Fibroblast of skin of right biceps (primary cell): Measurements from ENCODE around the gene KCTD16.

Experiments used
- DNase-seq: peaks from one replicate; pipeline ENCODE4 v3.0.0-alpha.2; 2013

The KCTD16 gene

DNA sequence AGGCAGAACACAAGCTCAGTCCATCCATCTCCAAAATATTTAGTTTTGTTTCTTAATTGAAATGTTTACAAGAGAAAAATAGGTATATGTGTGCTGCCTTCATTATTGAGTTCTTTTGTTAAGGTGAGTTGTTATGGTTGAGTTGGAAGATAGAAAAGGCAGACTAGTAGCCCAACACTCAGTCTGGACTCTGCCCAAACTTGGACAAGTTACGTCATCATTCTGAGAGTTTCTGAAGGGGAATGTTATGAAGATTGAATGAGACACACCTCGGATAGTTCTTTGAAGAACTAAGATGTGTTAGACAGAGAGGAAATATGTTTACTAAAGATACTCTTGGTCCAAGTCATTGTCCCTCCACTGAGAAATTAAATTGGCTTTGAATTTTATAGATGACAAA is 245.5 kb downstream of the KCTD16 start:
- no peak for DNase-seq

DNA sequence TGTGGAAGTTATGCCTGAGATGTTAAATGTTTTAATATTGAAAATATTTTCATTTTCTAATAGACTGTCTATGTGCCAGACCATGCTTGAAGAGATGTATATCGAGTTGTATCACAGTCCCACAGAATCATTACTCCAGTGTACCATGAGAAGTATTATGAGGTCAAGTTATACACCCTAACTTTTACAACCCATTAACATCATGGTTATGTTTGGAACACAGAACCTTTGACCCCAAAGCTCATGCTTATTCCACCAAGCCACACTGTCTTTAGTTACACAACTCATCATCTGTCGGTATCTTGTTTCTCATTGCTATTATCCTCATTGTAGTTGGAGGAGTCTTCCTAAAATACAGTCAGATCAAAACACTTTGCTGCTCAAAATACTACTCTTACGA is 248.0 kb downstream of the KCTD16 start:
- no peak for DNase-seq

DNA sequence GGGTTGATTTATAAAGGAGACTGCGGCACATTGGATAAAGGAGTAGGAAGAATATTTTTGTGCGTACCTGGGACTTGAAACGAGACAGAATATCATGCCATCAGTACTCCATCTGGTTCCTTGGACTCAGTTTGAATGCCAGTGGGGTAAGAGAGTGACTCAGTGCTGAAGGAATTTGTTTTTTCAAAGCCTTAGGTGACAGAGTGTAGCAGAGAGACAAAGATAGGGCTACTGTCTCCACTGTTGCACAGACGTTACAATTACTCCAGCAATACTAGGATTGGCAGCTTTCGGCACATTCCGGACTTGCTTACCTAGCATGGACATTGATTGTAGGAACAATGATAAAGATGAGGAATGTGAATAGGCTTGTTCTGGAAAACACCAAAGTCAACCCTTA is 250.7 kb downstream of the KCTD16 start:
- no peak for DNase-seq

DNA sequence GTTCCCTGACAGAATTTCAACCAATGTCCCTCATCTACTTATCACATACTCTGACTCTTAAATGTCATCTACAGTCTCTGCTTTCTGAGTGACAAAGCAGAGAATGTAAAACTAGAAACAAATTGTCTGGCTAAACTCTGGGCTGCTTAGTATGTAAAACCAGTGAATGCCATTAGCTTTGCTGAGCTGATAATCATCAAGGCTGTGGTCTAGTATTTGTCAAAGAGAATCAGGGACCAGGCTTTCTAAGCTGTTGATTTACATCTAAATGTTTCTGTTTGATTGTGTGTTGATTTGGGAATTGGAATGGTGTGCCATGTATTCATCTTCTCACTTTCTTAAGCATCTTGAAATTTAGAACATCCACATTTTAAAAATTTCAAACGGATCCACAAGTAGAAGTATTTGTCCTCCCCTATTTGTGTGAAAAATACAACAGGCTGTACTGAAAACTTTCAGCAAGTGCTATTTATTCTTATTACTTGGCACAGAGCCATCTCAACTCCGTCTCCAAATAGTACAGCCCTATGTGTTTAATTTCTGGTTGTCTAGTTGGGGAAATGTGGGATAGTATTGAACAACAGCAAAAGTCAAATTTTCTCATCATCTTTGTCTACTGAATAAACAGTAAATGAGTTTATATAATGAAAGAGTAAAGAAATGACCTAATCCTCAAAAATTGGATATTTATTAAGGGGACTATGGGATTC is 251.5 kb downstream of the KCTD16 start:
- DNase-seq, result no peak

DNA sequence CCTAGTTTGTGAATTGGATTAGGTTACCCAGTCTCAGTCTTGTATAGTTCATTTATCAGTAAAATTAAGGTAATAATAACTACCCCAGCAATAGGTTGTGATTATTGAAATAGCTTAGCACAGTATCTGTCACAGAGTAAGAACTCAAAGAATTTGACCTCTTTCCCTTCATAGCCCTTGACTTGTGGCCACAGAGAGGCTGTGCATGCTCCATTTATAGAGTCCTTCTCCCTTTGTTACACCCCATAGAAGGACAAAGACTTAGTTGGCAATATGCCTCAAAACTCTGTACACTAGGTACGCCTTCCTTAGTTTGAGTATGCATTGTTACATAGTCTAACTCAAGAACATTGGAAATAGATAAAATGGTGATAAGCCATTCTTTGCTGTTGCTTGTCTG is 257.2 kb downstream of the KCTD16 start:
- no peak for DNase-seq

DNA sequence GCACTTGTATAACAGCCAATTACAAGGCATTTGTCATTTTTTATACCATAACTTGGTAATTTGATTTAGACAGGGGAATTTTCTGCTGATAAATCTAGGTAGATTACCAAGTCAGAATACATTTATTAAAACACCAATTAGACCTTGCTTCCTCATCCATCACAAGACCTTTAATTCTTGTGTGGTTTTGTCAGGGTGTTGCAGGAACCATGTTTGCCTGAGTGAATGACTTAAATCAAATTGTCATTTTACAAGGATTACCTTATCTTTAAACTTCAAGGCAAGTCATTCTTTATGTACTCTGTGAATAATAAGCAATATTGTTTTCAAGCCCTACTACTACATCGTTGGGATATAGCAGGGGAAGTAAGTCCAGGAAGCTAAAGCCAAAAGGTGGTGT is 257.7 kb downstream of the KCTD16 start:
- no peak for DNase-seq

DNA sequence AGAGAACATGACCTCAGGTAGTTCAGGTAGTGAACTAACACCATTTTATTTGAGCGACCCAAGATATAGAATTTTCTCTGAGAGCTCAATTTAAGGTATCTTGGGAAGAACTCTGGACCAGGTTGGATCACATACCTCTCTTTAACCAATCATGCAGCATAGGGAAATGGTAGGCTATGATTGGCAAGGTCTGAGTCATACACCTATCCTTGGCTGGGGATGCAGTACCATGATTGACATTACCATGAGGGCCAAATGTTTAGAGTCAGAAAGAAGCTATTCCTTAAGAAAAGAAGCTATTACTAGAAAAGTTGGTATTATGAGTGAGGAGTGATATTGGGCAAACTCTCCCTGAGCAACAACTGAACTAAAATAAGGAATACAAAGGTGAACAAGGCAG is 258.7 kb downstream of the KCTD16 start:
- no peak for DNase-seq

DNA sequence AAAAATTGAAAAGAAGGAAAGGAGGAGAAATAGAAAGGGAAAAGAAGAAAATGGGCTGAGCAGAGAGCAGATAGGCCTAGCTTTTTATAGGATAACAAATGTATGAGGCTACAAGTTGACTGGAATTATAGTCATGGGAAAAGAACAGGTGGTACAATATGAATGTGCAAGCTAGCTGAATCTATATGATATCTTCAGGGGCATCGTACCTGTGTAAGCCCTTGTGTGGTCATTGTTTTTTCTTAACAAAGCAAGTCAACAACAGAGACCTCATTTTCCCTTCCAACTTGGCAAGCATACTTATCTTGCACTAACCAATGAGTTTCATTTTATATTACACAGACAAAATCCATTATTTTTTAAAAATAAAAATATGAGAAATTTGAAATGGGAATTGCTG is 259.2 kb downstream of the KCTD16 start:
- DNase-seq, result no peak

DNA sequence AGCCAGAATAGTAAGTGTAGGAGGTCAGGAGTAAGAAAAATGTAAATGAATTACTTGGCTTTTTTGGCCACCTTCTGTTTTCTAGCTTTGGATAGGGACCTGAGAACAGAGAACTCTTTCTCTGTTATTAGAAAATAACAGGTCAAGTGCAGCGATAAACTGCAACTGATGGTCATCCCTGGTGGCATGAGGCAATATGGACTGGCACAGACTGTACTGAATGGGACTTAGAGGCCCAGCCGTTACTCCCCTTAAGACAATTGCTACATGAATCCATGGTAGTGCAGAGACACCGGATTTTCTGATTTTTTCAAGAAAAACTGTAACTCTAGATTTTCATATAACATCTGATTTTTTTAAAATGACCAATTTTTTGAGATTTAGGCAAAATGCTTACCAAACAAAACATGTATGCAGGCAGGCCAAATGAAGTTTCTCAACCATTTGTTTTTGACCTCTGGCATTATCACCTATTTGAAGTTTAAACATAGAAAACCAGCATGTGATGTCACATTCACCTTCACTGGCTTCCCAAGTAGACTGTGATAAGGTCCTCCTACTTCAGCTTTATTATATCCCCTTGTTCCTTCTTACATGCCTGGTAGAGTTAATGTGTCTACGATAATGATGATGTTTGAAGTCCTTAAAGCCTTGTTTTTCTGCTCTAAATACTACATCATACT is 262.6 kb downstream of the KCTD16 start:
- no peak for DNase-seq

DNA sequence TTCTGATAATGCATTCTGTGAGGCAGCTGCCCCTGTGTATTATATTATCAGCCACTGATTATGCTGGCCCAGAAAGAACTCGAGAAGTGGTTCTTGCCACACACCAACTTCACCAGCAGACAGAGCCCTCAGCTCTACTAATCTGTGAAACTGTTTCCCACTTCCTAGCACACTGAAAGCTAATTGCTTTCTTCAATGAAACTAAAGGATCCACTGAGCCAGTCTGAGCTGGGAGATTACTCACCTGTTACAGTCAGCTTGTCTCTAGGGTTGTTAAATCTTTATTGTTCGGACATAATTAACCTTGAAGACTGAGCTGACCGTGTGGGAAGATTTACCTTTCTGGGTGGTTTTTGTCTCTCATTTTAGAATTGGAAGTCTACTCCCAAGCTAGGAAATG is 263.2 kb downstream of the KCTD16 start:
- no peak for DNase-seq

DNA sequence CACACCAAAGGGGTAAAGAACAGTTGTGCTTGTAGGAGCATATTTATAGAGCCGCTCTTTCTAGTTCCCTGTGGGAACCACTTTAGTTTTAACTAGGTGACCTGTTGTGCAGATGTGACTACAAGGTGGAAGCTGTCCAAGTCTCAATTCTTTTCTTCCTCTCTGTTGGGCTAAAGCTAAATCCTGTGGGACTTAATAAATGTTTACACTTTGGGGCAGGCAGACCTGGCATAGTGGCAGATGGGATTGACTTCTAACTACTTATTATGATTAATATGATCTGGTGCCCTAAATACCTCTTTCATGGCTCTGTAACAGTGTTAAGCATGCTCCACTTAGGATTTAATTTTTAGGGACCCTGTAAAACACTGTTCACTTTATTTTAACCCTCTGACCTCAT is 265.3 kb downstream of the KCTD16 start:
- DNase-seq, result no peak

DNA sequence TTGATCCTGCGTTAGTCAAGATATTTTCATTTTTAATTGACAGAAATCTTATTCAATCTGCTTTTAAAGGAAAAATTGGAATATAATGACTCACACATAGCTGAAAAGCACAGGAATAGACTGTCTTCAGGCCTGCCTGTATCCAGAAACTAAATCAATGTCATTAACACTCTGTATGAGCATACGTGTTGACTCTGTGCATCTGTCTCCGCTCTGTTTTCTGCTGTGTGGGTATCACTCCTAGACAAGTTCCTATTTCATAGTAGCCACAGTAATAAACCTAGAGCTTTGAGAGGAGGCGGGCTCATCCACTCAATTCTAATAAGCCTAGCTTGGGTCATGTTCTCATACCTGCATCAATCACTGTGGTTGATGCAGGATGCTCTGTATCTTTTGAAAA is 267.6 kb downstream of the KCTD16 start:
- DNase-seq, result no peak

DNA sequence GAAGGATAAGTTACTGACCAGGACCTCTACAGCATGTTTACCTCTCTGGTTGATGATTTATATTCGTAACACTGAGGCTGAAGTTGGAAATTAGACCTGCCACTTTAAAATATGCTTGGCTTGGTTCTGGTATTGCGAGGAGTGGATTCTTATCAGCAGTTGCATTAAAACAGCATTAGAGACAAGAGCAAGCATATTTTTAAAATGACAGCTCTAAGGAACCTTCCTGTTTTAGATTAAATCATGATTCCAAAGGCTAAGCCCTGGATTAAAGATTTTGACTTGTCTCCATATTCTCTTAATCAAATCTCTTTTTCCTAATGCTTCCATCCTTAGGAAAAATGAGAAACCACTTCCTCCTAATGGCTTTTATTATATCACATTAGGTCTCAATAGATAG is 277.8 kb downstream of the KCTD16 start:
- DNase-seq, result no peak

DNA sequence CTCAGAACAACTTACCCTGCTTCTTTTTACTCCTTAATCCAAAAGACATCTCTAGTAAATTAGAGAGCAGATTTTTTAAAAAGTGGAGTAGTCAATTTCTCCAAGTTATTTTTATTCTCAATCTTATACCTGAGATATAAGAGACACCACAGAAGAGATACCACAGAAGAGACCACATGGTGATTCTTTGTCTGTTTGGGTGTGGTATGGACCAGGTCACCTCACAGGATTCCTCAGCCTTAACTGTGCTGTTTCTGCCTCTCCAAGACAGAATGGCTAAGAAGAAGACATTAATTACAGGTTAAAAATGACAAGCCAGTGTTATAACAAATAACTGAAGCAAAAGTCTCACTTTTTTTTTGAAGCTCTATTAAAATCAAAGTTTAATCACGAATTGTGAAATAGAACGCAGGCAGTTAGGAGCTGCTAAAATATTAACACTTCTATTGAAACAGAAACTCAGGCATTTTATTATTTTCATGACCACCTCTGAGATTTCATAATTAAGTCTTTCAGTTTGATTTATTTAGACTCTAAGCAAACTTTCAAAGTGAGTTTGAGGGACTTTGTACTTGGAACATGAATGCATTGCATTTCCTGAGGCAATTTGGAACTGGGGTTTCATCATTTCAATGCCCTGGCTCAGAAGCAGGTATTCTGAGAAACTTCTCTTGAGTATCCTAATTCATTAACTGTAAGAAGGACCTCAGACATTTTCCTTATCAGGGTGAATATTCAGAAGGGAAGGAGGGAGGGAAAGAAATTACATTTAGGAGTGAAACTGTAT is 280.7 kb downstream of the KCTD16 start:
- peak; percentile 12 for DNase-seq

DNA sequence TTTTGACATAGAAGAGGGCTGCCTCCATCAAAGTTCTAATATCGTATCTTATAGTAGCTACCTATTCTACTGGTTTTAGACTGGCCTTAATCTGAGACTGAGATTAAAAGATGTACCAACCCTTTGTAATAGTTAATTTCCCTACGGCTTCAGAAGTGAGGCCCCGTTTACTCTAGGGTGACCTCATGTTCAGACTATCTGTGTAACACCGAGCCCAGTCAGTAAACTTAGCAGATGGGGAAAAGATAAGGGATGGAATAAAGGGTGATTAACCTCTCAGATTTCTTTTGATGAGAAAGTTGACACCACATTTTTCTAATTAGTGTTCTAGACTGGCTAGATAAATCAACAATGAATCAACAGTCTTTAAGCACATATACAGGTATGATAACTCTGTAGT is 283.1 kb downstream of the KCTD16 start:
- no peak for DNase-seq

DNA sequence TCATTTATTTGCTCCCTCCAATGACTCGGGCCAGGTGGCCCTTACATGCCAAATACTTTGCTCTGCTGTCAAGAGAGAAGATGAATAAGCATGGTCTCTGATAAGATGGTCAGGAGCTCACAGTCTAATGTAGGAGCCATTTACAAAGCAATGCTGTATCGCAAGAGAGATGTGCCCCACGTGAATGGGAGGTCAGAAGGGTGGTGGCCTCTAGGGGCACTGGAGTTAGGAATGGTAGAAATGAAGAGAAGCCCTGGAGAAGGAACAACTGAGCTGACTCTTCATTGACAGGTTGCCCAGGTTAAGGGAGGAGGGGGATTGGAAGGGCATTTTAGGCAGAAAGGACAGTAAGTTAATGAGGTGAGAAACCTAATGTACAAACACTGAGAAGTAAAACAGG is 286.5 kb downstream of the KCTD16 start:
- DNase-seq, result no peak

DNA sequence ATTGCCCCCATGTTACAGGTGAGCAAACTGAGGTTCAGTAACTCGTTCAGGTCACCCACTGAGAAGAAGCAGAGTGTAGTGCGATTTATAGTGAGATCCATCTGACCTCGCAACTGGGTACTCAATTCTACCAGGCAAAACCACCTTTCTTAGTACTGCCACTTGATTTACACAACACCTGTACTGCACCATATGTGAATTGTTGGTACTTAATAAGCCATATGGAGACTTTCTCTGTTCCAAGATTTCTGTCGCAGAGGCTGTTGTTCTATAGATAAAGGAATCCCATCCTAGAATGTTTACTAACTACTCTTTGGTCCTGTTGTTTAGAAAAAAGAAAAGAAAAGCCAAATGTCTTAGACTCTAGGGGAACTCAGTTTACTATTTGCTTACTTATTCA is 287.5 kb downstream of the KCTD16 start:
- DNase-seq, result no peak

DNA sequence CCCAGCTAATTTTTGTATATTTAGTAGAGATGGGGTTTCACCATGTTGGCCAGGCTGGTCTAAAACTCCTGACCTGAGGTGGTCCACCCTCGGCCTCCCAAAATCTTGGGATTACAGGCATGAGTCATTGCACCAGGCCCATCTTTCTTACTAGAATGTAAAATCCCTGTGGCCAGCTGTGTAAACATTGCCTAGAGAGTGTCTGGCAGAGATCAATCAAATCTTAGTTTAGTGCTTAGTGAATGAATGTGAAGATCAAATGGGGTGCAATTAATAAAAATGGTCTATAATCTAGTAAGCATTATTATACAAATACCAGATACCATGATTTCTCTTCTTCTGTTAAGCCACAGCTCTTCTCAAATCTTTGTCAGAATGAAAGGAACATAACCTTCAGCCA is 289.9 kb downstream of the KCTD16 start:
- no peak for DNase-seq

DNA sequence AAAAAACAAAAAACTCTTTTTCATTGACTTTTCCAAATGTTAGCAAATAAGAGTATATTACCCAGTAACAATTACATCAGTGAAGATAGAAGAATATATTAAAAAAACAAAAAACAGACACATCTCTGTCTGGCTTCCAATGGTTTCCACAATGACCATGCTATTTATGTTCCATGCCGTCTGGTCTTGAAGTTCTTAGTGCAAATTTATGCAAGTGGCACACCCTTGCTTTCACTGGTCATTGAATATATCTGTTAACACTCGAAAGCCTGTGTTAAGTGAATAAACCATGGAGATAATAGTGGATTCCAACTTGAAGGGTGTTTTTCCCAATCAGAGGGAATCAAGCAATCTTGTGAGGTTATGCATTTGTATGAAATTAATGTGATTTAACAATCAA is 291.9 kb downstream of the KCTD16 start:
- DNase-seq, result no peak

DNA sequence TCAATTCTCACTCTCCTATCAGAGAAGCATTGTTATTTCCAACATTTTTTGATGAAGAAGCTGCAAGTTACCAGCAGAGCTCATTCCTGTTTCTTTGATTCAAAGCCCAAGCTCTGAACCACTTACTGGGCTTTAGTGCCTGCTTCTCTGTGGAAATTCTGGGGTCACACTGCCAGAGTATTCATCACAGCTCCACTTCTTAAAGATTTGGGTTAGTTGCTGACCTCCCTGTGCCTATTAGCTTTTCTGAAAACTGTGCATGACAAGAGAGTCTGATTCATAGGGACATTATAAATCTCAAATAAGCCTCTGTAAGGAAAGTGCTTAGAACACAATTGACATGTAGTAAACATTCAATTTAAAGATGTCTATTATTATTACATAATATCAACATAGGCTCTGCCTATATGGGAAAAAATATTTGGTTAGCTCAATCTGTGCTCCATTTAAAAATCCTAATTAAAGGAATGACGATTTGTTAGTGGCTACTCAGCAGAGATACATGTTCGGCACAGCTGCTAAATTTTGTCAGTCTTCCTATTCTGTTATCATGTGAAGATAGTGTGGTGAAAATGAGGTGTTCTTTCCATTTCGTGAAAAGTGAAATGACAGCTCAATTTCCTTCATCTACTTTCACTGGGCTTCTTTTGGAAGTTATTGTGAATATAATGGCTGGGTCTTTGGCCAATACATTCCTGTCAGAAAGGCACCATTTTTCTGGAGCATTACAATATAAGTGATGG is 293.0 kb downstream of the KCTD16 start:
- DNase-seq, result no peak

DNA sequence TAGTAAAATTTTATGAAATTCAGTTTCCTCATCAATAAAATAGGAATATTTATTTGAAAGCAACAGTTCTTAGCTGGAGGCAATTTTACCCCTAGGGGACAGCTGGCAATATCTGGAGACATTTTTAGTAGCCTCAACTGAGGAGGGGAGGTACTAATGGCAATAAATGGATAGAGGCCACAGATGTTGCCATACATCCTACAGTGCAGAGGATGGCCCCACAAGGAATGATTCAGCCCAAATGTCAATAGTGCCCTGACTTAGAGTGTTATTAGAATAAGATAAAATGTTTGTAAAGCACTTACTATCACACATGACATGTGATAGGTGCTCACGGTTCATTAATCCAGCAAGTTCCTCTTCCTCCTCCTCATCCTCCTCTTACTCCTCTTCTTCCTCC is 293.6 kb downstream of the KCTD16 start:
- DNase-seq, result no peak

DNA sequence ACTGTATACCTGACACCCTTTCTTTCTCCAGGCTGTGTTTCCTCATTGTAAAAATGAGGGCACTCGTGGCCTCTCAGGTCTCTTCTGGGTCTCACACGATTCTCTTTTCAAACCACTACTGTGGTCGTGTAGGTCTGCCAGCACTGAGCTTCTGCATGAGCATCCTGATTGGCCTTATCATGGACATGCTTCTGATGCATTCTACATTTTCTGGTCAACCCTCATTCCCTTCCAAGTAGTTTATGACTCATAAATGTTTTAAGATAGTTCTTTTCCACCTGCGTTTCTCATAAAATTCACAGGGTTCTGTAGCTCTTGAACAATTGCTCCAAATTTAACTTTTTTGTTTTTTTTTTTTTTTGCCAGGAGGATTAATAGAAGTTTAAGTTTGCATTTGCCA is 294.8 kb downstream of the KCTD16 start:
- DNase-seq, result no peak

DNA sequence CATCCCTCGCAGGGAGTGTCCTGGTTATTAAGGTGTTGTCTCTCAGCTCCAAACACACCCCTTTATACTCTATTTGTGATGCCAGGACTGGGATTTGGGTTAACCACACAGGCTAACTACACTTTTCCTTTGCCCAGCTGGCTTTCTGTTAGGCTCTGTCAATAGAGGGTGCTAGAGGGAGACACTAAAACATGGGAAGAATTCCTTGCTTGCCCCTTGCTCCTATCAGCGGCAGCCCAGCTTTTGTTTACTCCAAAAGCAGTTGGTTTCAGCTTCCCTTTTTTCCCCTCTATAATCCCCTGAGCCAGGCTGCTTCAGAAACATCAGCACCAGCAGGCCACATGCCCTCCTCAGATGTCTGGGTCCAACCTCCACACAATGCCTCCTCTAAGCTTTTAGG is 297.1 kb downstream of the KCTD16 start:
- DNase-seq, result peak; percentile 50

DNA sequence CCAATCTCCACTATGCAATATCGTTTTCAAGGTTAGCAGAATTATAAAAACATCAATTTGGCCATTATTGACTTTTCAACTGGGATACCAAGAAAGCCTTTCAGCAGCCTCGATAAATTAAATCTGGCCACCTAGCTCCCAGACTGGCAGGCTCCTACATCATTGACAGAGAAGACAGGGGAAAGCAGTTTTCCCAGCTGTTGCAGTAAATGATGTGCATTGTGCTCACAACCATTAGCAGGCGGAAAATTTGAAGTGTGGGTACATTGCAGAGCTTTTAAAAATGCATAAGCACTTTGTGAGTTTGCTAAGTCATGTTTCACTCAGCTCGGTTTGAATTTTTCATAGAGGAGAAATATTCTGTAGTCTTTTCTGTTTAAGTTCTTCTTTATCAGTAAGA is 297.9 kb downstream of the KCTD16 start:
- DNase-seq, result no peak
